OCI-LY7 (cell line): Measurements from ENCODE around the gene VSIG2.

Source experiments
- CTCF ChIP-seq: fragments of 200-600 bp; sonication (generic); conservative IDR thresholded peaks from 2 replicates; pipeline ENCODE4 v1.5.1; 2014; ENCODE audit warnings: mild to moderate bottlenecking, antibody characterized with exemption, low read length, moderate library complexity, mixed read lengths
- EZH2phosphoT487 ChIP-seq: fragments of 200-600 bp; sonication (generic); IDR thresholded peaks from 2 replicates; pipeline ENCODE4 v1.6.1; 2018; ENCODE audit warnings: low read depth, borderline replicate concordance, mild to moderate bottlenecking, mixed run types, antibody characterized with exemption, low read length, moderate library complexity, mixed read lengths

GRCh38 chr11:124756033-124756752, 4.1 kb upstream of the VSIG2 start:
- TF ChIP-seq CTCF, result no peak
- no peak for TF ChIP-seq EZH2phosphoT487
